K562 (cell line): Measurements from ENCODE around the gene SLC16A9. TPM values are rescaled to one million over a fixed set of nuclear protein-coding genes. Genes with fewer than 3 reads are reported as not detected.

Source experiments
- ATAC-seq: fragments of 200-7000 bp; cut with Tn5 transposase; 3 replicates; pipeline ENCODE4 v1.9.1; 2020; ENCODE audit warnings: moderate library complexity
- BruUV-seq: library from RNA; stranded (reverse); fragments of 400-500 nt; replicated peaks from 2 replicates; lab custom pipeline; 2021; lab: Mats Ljungman, UMichigan
- CTCF ChIA-PET: fragments of 300-600 bp; formaldehyde crosslinking; extraction: SDS; loops from one replicate; lab custom pipeline; 2021; ENCODE audit warnings: low intra/inter-chr PET ratio; lab: Yijun Ruan, JAX
- POLR2A ChIA-PET: fragments of 300-600, 350-650 bp; sonication (Branson Sonifier 250); formaldehyde crosslinking; extraction: SDS; loops from one replicate; lab custom pipeline; 2021; ENCODE audit warnings: antibody characterized with exemption, inconsistent platforms; lab: Yijun Ruan, JAX
- DNase-seq, 4 experiments: peaks; one replicate each; pipeline versions ENCODE4 v3.0.0 to v3.0.0-alpha.2; 2011 to 2018; ENCODE audit warnings: low spot score in 3 of 4, mixed read lengths in 3 of 4; ENCODE audit errors: extremely low read depth in 1 of 4
- FAIRE-seq: peaks from 2 replicates; lab custom pipeline; 2011; peaks lifted over from hg19 to GRCh38; lab: Jason Lieb, UNC
- H2AFZ ChIP-seq: 2 replicates; pipeline ENCODE4 v1.6.0; 2011; ENCODE audit warnings: low read depth, low read length, control low read depth, inconsistent platforms
- H3K27ac ChIP-seq: fragments of 200-600 bp; 3 replicates; pipeline ENCODE4 v1.8.0; 2011; ENCODE audit warnings: low read depth, mild to moderate bottlenecking, control low read depth, inconsistent platforms, low read length, moderate library complexity, mixed read lengths; ENCODE audit errors: extremely low read depth
- H3K27me3 ChIP-seq, 2 experiments: fragments of 300-600 bp in 1 of 2; 2 replicates in 1 of 2; 3 replicates in 1 of 2; pipeline versions ENCODE4 v1.6.0 to v1.8.0; 2011; ENCODE audit warnings: inconsistent platforms in 2 of 2, low read length in 2 of 2, mild to moderate bottlenecking in 1 of 2, mixed read lengths in 1 of 2, moderate library complexity in 1 of 2; ENCODE audit not compliant: control insufficient read depth in 2 of 2, insufficient read depth in 2 of 2
- H3K36me3 ChIP-seq: fragments of 300-600 bp; 3 replicates; pipeline ENCODE4 v1.8.0; 2011; ENCODE audit warnings: mild to moderate bottlenecking, low read length, inconsistent platforms; ENCODE audit not compliant: control insufficient read depth, insufficient read depth
- H3K4me1 ChIP-seq, 2 experiments: fragments of 200-600 bp in 1 of 2; replicated peaks in 1 of 2; 2 replicates in 1 of 2; 3 replicates in 1 of 2; pipeline versions ENCODE4 v1.5.1 to v1.8.0; 2011; ENCODE audit warnings: inconsistent platforms in 2 of 2, low read length in 2 of 2, mild to moderate bottlenecking in 1 of 2, mixed read lengths in 1 of 2, moderate library complexity in 1 of 2; ENCODE audit not compliant: control insufficient read depth in 2 of 2, insufficient read depth in 2 of 2
- H3K4me2 ChIP-seq: 2 replicates; pipeline ENCODE4 v1.6.1; 2011; ENCODE audit warnings: low read length, control low read depth, inconsistent platforms, mixed read lengths; ENCODE audit not compliant: insufficient read depth
- H3K4me3 ChIP-seq: fragments of 200-600 bp; sonication (generic), shearing (Covaris generic); 2 replicates; pipeline ENCODE4 v1.5.1; 2016; ENCODE audit warnings: control low read depth, inconsistent platforms
- H3K79me2 ChIP-seq: fragments of 200-600 bp; 3 replicates; pipeline ENCODE4 v1.8.0; 2011; ENCODE audit warnings: low read length, inconsistent platforms; ENCODE audit not compliant: control insufficient read depth, insufficient read depth
- H3K9ac ChIP-seq, 2 experiments: 2 replicates each; pipeline versions ENCODE4 v1.6.0 to v1.6.1; 2011; ENCODE audit warnings: low read depth in 2 of 2, low read length in 2 of 2, control low read depth in 1 of 2, inconsistent platforms in 1 of 2, mild to moderate bottlenecking in 1 of 2, mixed read lengths in 1 of 2; ENCODE audit not compliant: insufficient read depth in 1 of 2
- H3K9me1 ChIP-seq: one replicate; pipeline ENCODE4 v1.6.0; 2011; ENCODE audit warnings: inconsistent platforms, mild to moderate bottlenecking, low read length, moderate library complexity; ENCODE audit not compliant: control insufficient read depth, insufficient read depth
- H3K9me3 ChIP-seq: replicated peaks from 2 replicates; pipeline ENCODE4 v1.5.1; 2011; ENCODE audit warnings: low read depth, low read length, inconsistent platforms; ENCODE audit not compliant: control insufficient read depth, insufficient read depth
- H4K20me1 ChIP-seq: replicated peaks from 2 replicates; pipeline ENCODE4 v1.6.1; 2011; ENCODE audit warnings: low read length, inconsistent platforms, mixed read lengths; ENCODE audit not compliant: control insufficient read depth, insufficient read depth
- ETV5 ChIP-seq: sonication (generic); formaldehyde crosslinking; IDR thresholded peaks from 2 replicates; pipeline ENCODE4 v1.4.0; 2020; ENCODE audit warnings: low read depth, mild to moderate bottlenecking, missing genetic modification reagents
- KAT8 ChIP-seq: fragments of 450-650 bp; IDR thresholded peaks from 2 replicates; pipeline ENCODE4 v1.6.1; 2016; ENCODE audit warnings: low read depth, mild to moderate bottlenecking
- NFRKB ChIP-seq: fragments of 450-650 bp; IDR thresholded peaks from 2 replicates; pipeline ENCODE4 v1.6.1; 2016; ENCODE audit warnings: low read depth
- NUFIP1 ChIP-seq: fragments of 450-650 bp; IDR thresholded peaks from 2 replicates; pipeline ENCODE4 v1.6.1; 2018; ENCODE audit not compliant: partially characterized antibody
- RBM34 ChIP-seq: fragments of 200-400 bp; formaldehyde crosslinking; IDR thresholded peaks from 2 replicates; pipeline ENCODE4 v1.6.1; 2018; ENCODE audit warnings: low read length, borderline replicate concordance; ENCODE audit not compliant: insufficient read depth
- SREBF2 ChIP-seq: sonication (generic); formaldehyde crosslinking; IDR thresholded peaks from 2 replicates; pipeline ENCODE4 v1.4.0; 2020; ENCODE audit warnings: mild to moderate bottlenecking, missing genetic modification reagents
- SRF ChIP-seq, 2 experiments: fragments of 250-450, 450-650 bp in 1 of 2; sonication (Bioruptor Pico) in 1 of 2; sonication (generic) in 1 of 2; formaldehyde crosslinking; IDR thresholded peaks; 2 replicates each; pipeline versions ENCODE4 v1.5.0 to v1.5.1; 2020 to 2022; ENCODE audit warnings: mild to moderate bottlenecking in 1 of 2, missing genetic modification reagents in 1 of 2
- SRSF9 ChIP-seq: fragments of 200-400 bp; formaldehyde crosslinking; IDR thresholded peaks from 2 replicates; pipeline ENCODE4 v1.6.1; 2017; ENCODE audit warnings: low read depth, low read length, borderline replicate concordance
- THRB ChIP-seq: fragments of 450-650 bp; formaldehyde crosslinking; conservative IDR thresholded peaks from 2 replicates; pipeline ENCODE4 v1.4.0; 2022; ENCODE audit warnings: mild to moderate bottlenecking, missing genetic modification characterization
- in situ Hi-C: fragments of 300-500 bp; cut with MboI; formaldehyde crosslinking; loops from 4 replicates; pipeline ENCODE4 v1.15.0; 2018; ENCODE audit warnings: inconsistent platforms, mixed read lengths
- intact Hi-C: fragments of 100-400 bp; cut with micrococcal nuclease; formaldehyde crosslinking; loops from 2 replicates; pipeline ENCODE4 v1.14.2; 2022
- polyA plus RNA-seq, 8 experiments: library from polyadenylated mRNA; depleted of rRNA in 4 of 8; stranded (reverse) in 5 of 8; unstranded in 3 of 8; fragments of >200 nt; fragmentation: Nextera tagmentation in 2 of 8; fragmentation: Illumina TruSeq in 1 of 8; extraction: Ambion mirVana in 2 of 8; extraction: Trizol in 1 of 8; gene quantifications; 2 replicates each; pipeline versions ENCODE4 v1.2.1 to v1.2.3, GENCODE V29; 2011 to 2014; ENCODE audit warnings: inconsistent platforms in 1 of 8, missing spikeins in 1 of 8
- total RNA-seq, 7 experiments: library from RNA; depleted of rRNA in 6 of 7; stranded (reverse); fragments of >200 nt in 6 of 7; fragmentation: Illumina TruSeq in 2 of 7; extraction: Trizol in 2 of 7; gene quantifications; 2 replicates each; pipeline versions ENCODE4 v1.2.1 to v1.2.3, GENCODE V29; 2011 to 2021; ENCODE audit warnings: low replicate concordance in 1 of 7
- TF ChIP-seq, protein P1 (sequence below): IDR thresholded peaks from 3 replicates; pipeline ENCODE4 v1.6.1; 2011; ENCODE audit warnings: borderline replicate concordance, mild to moderate bottlenecking; ENCODE audit not compliant: insufficient read length, insufficient read depth
- TF ChIP-seq, protein P2 (sequence below): sonication (generic); formaldehyde crosslinking; IDR thresholded peaks from 2 replicates; pipeline ENCODE4 v1.4.0; 2020; ENCODE audit warnings: mild to moderate bottlenecking, missing genetic modification reagents

Gene SLC16A9
- total and polyA plus RNA-seq, 9 of the 15 experiments (the other 6 are each of a cell fraction or from before 2014, with no cell fraction given), result 0.90 to 6.4 (median 2.1) TPM

- Histone ChIP-seq H2AFZ (no peak overlapping the region), H3K4me3 (no peak overlapping the region), H3K79me2 (no peaks in the 10 kb centered on the region), H3K27me3 (no peaks in the 10 kb centered on the region; a peak in 2 of 5 replicates), H3K9me3 (no peaks in the 10 kb centered on the region), H3K4me2 (no peak overlapping the region), H3K36me3 (no peaks in the 10 kb centered on the region), H3K9ac (no peak overlapping the region), H3K27ac (no peak overlapping the region), H3K9me1 (no peaks in the 10 kb centered on the region), H3K4me1 (no peaks in the 10 kb centered on the region), H4K20me1 (no peaks in the 10 kb centered on the region)
- TF ChIP-seq NFRKB (no peak), RBM34 (no peak), NUFIP1 (no peak), SREBF2 (CRISPR knock-in tag) (no peak), ETV5 (CRISPR knock-in tag) (no peak), KAT8 (no peak), SRSF9 (no peak), SRF (CRISPR knock-in tag; IDR thresholded peaks at IDR 0.05) (no peak), THRB (CRISPR knock-in tag) (no peak)
- TF ChIP-seq, protein P1, sequence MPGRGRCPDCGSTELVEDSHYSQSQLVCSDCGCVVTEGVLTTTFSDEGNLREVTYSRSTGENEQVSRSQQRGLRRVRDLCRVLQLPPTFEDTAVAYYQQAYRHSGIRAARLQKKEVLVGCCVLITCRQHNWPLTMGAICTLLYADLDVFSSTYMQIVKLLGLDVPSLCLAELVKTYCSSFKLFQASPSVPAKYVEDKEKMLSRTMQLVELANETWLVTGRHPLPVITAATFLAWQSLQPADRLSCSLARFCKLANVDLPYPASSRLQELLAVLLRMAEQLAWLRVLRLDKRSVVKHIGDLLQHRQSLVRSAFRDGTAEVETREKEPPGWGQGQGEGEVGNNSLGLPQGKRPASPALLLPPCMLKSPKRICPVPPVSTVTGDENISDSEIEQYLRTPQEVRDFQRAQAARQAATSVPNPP, result no peak
- TF ChIP-seq, protein P2, sequence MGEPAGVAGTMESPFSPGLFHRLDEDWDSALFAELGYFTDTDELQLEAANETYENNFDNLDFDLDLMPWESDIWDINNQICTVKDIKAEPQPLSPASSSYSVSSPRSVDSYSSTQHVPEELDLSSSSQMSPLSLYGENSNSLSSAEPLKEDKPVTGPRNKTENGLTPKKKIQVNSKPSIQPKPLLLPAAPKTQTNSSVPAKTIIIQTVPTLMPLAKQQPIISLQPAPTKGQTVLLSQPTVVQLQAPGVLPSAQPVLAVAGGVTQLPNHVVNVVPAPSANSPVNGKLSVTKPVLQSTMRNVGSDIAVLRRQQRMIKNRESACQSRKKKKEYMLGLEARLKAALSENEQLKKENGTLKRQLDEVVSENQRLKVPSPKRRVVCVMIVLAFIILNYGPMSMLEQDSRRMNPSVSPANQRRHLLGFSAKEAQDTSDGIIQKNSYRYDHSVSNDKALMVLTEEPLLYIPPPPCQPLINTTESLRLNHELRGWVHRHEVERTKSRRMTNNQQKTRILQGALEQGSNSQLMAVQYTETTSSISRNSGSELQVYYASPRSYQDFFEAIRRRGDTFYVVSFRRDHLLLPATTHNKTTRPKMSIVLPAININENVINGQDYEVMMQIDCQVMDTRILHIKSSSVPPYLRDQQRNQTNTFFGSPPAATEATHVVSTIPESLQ (CRISPR knock-in tag), result no peak
- intact Hi-C loops (no loop called here), in situ Hi-C loops (loop anchor here (5.0 to 25.0 kb wide), 2 partner anchors 391 to 806 kb away; no protein-coding TSS in a partner anchor)
- ChIA-PET CTCF (interaction anchor here (0.7 kb wide), 1 partner anchor 855 kb away, joined by 3 read pairs; no protein-coding TSS in a partner anchor), POLR2A (no interaction called here)
- no peak for FAIRE-seq
- no peak for DNase-seq
- no peak for ATAC-seq
- BruUV-seq, result no TSS peak
These were observed 78.4 kb downstream of the SLC16A9 start for GRCh38 chr10:59631237-59631636.
